Endothelial cell of umbilical vein (primary cell): ENCODE results near the gene CSN3.
"Not testable (repeated sequence)": the region's sequence is repeated elsewhere in the genome, so short reads cannot be mapped to it uniquely, and the experiment has no call there.

Source experiments
- CTCF ChIP-seq, 2 donors: IDR thresholded peaks; 1 replicate in 1 of 2; 2 replicates in 1 of 2; pipeline ENCODE4 v1.5.1; 2011; ENCODE audit warnings: low read length in 2 of 2, mild to moderate bottlenecking in 2 of 2, moderate library complexity in 2 of 2, control low read depth in 1 of 2, inconsistent platforms in 1 of 2, low read depth in 1 of 2; ENCODE audit not compliant: insufficient read depth in 1 of 2; ENCODE audit errors: extremely low read depth in 1 of 2
- EZH2 ChIP-seq: IDR thresholded peaks from 2 replicates; pipeline ENCODE4 v1.6.1; 2012; ENCODE audit warnings: borderline replicate concordance, low read depth, mild to moderate bottlenecking, moderate library complexity, low read length, inconsistent platforms; ENCODE audit not compliant: severe bottlenecking
- JUN ChIP-seq: IDR thresholded peaks from 2 replicates; pipeline ENCODE4 v1.6.1; 2011; ENCODE audit warnings: borderline replicate concordance, low read depth; ENCODE audit not compliant: insufficient read length, insufficient read depth
- MAX ChIP-seq: IDR thresholded peaks from 2 replicates; pipeline ENCODE4 v1.6.1; 2011; ENCODE audit not compliant: insufficient read depth, insufficient read length
- MYC ChIP-seq: IDR thresholded peaks from one replicate; pipeline ENCODE4 v1.6.1; 2011; ENCODE audit warnings: mild to moderate bottlenecking, low read depth, low read length
- POLR2A ChIP-seq: IDR thresholded peaks from 2 replicates; pipeline ENCODE4 v1.6.1; 2012; ENCODE audit warnings: low read depth, mild to moderate bottlenecking, control low read depth, low read length
- POLR2AphosphoS5 ChIP-seq: IDR thresholded peaks from 2 replicates; pipeline ENCODE4 v1.6.1; 2012; ENCODE audit warnings: low read depth, mild to moderate bottlenecking, control low read depth, low read length, moderate library complexity; ENCODE audit not compliant: insufficient read depth

GRCh38 chr4:70242297-70242696 lies at the start of gene CSN3:
- not testable (repeated sequence) for TF ChIP-seq MYC; CTCF (IDR thresholded peaks at IDR 0.05; ENCODE audit: extremely low read depth in 1 of 2, insufficient read depth in 1 of 2, low read depth in 1 of 2, low read length in 2 of 2); MAX; EZH2; POLR2A; POLR2AphosphoS5; JUN
